Small intestine (tissue), 7 donors: ENCODE results near the gene FGR. TPM values are rescaled to one million over a fixed set of nuclear protein-coding genes. Genes with fewer than 3 reads are reported as not detected.
A peak's percentile ranks its signal among the peaks of the same experiment; 100 is the strongest.

ENCODE experiments used
- DNase-seq, 2 donors: peaks; one replicate each; pipeline versions ENCODE4 v3.0.0 to v3.0.0-alpha.2; 2013
- FAIRE-seq: peaks from 2 replicates; lab custom pipeline; 2012; peaks lifted over from hg19 to GRCh38; lab: Jason Lieb, UNC
- H3K27ac ChIP-seq, 3 donors: one replicate each; pipeline ENCODE4 v1.5.1; 2013; ENCODE audit warnings: low read length in 2 of 3, mild to moderate bottlenecking in 2 of 3, control low read depth in 1 of 3, inconsistent platforms in 1 of 3, low read depth in 1 of 3, moderate library complexity in 1 of 3
- H3K27me3 ChIP-seq, 3 donors: one replicate each; pipeline ENCODE4 v1.6.1; 2013; ENCODE audit warnings: low read length in 3 of 3, inconsistent platforms in 1 of 3; ENCODE audit not compliant: control insufficient read depth in 3 of 3, insufficient read depth in 3 of 3
- H3K36me3 ChIP-seq, 3 donors: one replicate each; pipeline ENCODE4 v1.6.1; 2013; ENCODE audit warnings: low read length in 3 of 3, inconsistent platforms in 1 of 3, low read depth in 1 of 3, mild to moderate bottlenecking in 1 of 3, moderate library complexity in 1 of 3; ENCODE audit not compliant: control insufficient read depth in 3 of 3, insufficient read depth in 2 of 3
- H3K4me1 ChIP-seq, 3 donors: one replicate each; pipeline ENCODE4 v1.6.1; 2013; ENCODE audit warnings: low read length in 2 of 3, inconsistent platforms in 1 of 3, low read depth in 1 of 3, mild to moderate bottlenecking in 1 of 3, moderate library complexity in 1 of 3; ENCODE audit not compliant: control insufficient read depth in 3 of 3, insufficient read depth in 2 of 3
- H3K4me3 ChIP-seq, 3 donors: one replicate each; pipeline ENCODE4 v1.5.1; 2013; ENCODE audit warnings: low read length in 3 of 3, control low read depth in 1 of 3, inconsistent platforms in 1 of 3, low read depth in 1 of 3, mild to moderate bottlenecking in 1 of 3, moderate library complexity in 1 of 3
- H3K9me3 ChIP-seq, 2 donors: one replicate each; pipeline ENCODE4 v1.6.1; 2013; ENCODE audit warnings: low read depth in 1 of 2, low read length in 1 of 2; ENCODE audit not compliant: control insufficient read depth in 2 of 2, insufficient read depth in 1 of 2
- WGBS, 3 donors: extraction: QIAGEN DNeasy Blood & Tissue Kit; methylation state at CpG; one replicate each; pipeline ENCODE4 v1.1.7; 2013; 5-methylcytosine and 5-hydroxymethylcytosine counted together
- polyA plus RNA-seq, 4 donors: library from polyadenylated mRNA; stranded (reverse) in 3 of 4; unstranded in 1 of 4; fragments of 200-250 nt in 3 of 4; fragments of 120-200 nt in 1 of 4; gene quantifications; one replicate each; pipeline versions ENCODE4 v1.2.1 to v1.2.3, GENCODE V29; 2013
- donor health status: healthy with polysubstance abuse.
- donor health status: control.
- donor health status: control.
- donor health status: Bipolar disorder and iron deficiency.
- donor health status: healthy.

The FGR gene
- polyA plus RNA-seq, 4 donors = 1.6 to 12.6 (median 1.8) TPM

GRCh38 chr1:27575840-27576331, 59.1 kb downstream of the FGR start:
- FAIRE-seq = no peak
- H3K36me3 ChIP-seq = peaks cover 0 to 23% (median 0%) of the 10 kb centered on the region in 3 donors
- H3K4me1 ChIP-seq = peaks cover 0 to 51% (median 0%) of the 10 kb centered on the region in 3 donors
- H3K4me3 ChIP-seq = peak overlapping the region in 2 of 3 donors; percentile 6 to 47
- no peaks in the 10 kb centered on the region for H3K9me3 ChIP-seq
- peak; percentile 35 to 69 for DNase-seq
- peak overlapping the region in 1 of 3 donors; percentile 52 for H3K27ac ChIP-seq
- H3K27me3 ChIP-seq = no peaks in the 10 kb centered on the region
- WGBS, 3 donors = 6 to 15% (median 9%) methylated on average over 32 to 44 of the region's 44 CpGs

GRCh38 chr1:27574871-27575831, 59.8 kb downstream of the FGR start:
- Histone ChIP-seq H3K27me3 (no peaks in the 10 kb centered on the region), H3K4me3 (peak overlapping the region in 2 of 3 donors; percentile 40 to 47), H3K4me1 (peaks cover 0 to 51% (median 0%) of the 10 kb centered on the region in 3 donors), H3K9me3 (no peaks in the 10 kb centered on the region), H3K27ac (peak overlapping the region in 2 of 3 donors; percentile 52 to 71), H3K36me3 (peaks cover 0 to 22% (median 0%) of the 10 kb centered on the region in 3 donors)
- 4 to 14% (median 14%) methylated on average over 60 to 83 of the region's 83 CpGs for WGBS, 3 donors
- FAIRE-seq (no peak), DNase-seq (peak; percentile 42 to 83)

GRCh38 chr1:27574001-27574781, 60.8 kb downstream of the FGR start:
- FAIRE-seq (no peak), DNase-seq (no peak)
- no peaks in the 10 kb centered on the region for H3K9me3 ChIP-seq
- no peak overlapping the region for H3K4me3 ChIP-seq
- H3K36me3 ChIP-seq = peaks cover 0 to 18% (median 0%) of the 10 kb centered on the region in 3 donors
- peaks cover 0 to 51% (median 0%) of the 10 kb centered on the region in 3 donors for H3K4me1 ChIP-seq
- no peaks in the 10 kb centered on the region for H3K27me3 ChIP-seq
- H3K27ac ChIP-seq = peak overlapping the region in 1 of 3 donors; percentile 71
- 54 to 68% (median 60%) methylated on average over 8 of the region's 8 CpGs for WGBS, 3 donors

GRCh38 chr1:27572679-27573426, 62.1 kb downstream of the FGR start:
- no peak for FAIRE-seq
- peak overlapping the region in 1 of 3 donors; percentile 14 for H3K27ac ChIP-seq
- H3K9me3 ChIP-seq = no peaks in the 10 kb centered on the region
- 83 to 92% (median 87%) methylated on average over 14 of the region's 14 CpGs for WGBS, 3 donors
- peaks cover 2 to 61% (median 3%) of the 10 kb centered on the region in 3 donors for H3K4me1 ChIP-seq
- no peaks in the 10 kb centered on the region for H3K27me3 ChIP-seq
- no peak for DNase-seq
- H3K36me3 ChIP-seq = peaks cover 0 to 17% (median 0%) of the 10 kb centered on the region in 3 donors
- H3K4me3 ChIP-seq = no peak overlapping the region

GRCh38 chr1:27572019-27572678, 62.8 kb downstream of the FGR start:
- H3K27me3 ChIP-seq = no peaks in the 10 kb centered on the region
- FAIRE-seq = no peak
- no peak overlapping the region for H3K4me3 ChIP-seq
- H3K4me1 ChIP-seq = peaks cover 4 to 66% (median 5%) of the 10 kb centered on the region in 3 donors
- WGBS, 3 donors = 37 to 53% (median 43%) methylated on average over 9 of the region's 9 CpGs
- peaks cover 0 to 24% (median 0%) of the 10 kb centered on the region in 3 donors for H3K36me3 ChIP-seq
- no peak for DNase-seq
- H3K9me3 ChIP-seq = no peaks in the 10 kb centered on the region
- H3K27ac ChIP-seq = peak overlapping the region in 1 of 3 donors; percentile 14

GRCh38 chr1:27571439-27572018, 63.5 kb downstream of the FGR start:
- Histone ChIP-seq H3K9me3 (no peaks in the 10 kb centered on the region), H3K36me3 (peaks cover 0 to 30% (median 0%) of the 10 kb centered on the region in 3 donors), H3K4me3 (no peak overlapping the region), H3K27me3 (no peaks in the 10 kb centered on the region), H3K4me1 (peaks cover 4 to 65% (median 5%) of the 10 kb centered on the region in 3 donors), H3K27ac (peak overlapping the region in 1 of 3 donors; percentile 19)
- DNase-seq (no peak), FAIRE-seq (no peak)
- WGBS, 3 donors = 55 to 79% (median 67%) methylated on average over 16 to 18 of the region's 18 CpGs

GRCh38 chr1:27570784-27571183, 64.2 kb downstream of the FGR start:
- H3K36me3 ChIP-seq = peaks cover 0 to 34% (median 0%) of the 10 kb centered on the region in 3 donors
- 63 to 83% (median 79%) methylated on average over 3 of the region's 3 CpGs for WGBS, 3 donors
- H3K9me3 ChIP-seq = no peaks in the 10 kb centered on the region
- no peak overlapping the region for H3K4me3 ChIP-seq
- no peak for DNase-seq
- no peak for FAIRE-seq
- no peaks in the 10 kb centered on the region for H3K27me3 ChIP-seq
- H3K27ac ChIP-seq = no peak overlapping the region
- H3K4me1 ChIP-seq = peaks cover 4 to 64% (median 5%) of the 10 kb centered on the region in 3 donors
